Femur (tissue), 1 donor: ENCODE measurements around the gene AKT1.

Source experiments
- DNase-seq: peaks from one replicate; pipeline ENCODE4 v3.0.0-alpha.2; 2017

The AKT1 gene

DNA sequence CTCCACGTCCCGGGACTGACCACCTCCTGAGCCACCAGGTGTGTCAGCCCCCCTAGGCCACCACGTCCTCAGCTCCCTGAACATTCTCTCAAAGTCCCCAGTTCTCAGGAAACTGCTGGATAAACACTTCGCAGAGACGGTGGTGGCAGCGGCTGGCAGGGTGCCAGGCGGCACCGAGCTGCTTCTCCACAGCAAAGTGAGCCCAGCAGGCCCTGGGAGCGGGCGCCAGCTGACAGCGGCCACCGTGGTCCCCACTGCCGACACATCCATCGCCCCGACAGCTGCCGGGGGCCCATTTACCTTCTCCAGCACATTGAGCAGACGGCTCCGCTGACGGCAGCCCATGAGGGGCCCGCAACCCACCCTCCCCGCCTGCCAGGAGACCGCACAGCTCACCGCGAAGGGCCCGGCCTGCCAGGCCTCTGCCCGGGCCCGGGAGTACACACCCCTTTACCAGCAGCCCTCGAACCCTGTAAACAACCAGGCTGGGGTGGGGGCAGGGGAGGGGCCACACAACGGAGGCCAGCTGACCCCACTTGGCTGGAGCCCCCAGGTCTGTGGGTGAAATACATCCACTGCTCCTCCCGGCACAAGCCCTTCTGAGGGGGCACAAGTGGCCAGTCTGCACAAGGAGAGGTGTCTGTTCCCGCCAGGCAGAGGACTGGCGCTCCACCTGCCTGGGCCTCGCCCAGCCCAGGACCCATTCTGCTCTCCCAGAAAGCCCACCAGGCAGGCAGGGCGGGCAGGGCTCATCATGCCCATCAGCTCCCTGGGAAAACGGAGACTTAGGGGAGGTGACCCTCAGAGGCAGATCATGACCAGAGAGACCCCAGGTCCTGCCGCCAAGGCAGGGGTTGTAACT is 10.5 kb downstream of the AKT1 start:
- DNase-seq: no peak

DNA sequence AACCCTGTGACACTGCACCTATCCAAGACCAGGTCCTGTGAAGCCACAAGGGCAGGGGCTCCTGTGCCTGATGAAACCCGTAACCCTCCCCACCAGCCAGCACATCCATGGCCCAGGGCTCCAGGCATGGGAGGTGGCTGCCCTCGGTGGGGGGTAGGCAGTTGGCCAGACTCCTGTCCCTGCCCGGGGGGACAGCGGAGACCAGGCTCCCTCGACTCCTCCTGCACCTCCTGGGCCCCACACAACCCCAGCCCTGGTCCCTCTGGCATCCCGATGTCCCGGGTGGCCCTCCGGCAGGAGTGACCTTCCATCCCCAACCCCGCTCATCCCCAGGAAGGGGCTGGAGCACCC is 11.4 kb downstream of the AKT1 start:
- DNase-seq: no peak

DNA sequence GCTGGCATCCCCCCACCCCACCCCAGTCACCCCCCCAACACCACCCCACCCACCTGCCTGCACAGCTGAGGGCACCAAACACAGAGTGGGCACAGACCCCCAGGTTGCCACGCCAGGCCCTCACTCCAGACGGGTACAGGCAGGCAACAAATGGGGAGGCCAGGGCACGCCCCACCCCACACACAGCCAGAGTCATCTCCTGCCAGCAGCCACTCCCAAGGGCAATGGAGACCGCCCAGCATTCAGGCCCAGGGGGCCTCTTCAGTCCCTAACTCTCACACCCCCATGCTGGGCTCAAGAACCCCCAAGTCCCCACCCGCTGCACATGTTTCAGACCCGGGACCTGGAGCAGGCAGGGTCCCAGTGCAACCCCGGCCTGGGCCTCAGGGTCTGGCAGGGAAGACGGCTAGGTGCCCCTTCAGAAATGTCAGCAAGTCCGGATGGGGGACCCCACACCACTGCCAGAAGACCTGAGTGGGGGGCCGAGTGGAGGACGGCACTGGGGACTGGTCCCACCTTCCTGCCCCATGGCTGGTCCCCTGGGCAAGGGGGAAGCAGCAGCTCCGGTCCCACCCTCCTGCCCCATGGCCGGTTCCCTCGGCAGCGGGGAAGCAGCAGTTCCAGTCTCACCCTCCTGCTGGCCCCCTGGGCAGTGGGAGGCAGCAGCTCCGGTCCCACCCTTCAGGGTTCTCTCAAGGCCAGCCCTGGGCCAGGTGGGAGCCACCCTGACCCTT is 11.9 kb downstream of the AKT1 start:
- DNase-seq: no peak

DNA sequence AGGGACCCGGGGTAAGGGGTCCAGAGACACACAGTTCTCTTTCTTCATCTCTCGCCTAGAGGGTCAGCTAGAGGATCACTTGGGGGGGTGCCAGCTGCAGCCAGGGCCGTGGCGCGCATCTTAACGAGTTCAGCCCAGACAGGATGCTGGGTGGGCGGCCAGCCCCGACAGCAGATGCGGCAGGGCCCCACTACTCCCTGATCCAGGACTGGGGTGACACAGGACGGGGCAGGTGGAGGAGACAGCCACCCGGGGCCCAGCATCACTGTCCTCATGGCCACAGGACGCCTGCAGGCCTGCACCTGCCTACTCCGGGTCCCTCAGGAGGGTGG is 12.8 kb downstream of the AKT1 start:
- DNase-seq: no peak

DNA sequence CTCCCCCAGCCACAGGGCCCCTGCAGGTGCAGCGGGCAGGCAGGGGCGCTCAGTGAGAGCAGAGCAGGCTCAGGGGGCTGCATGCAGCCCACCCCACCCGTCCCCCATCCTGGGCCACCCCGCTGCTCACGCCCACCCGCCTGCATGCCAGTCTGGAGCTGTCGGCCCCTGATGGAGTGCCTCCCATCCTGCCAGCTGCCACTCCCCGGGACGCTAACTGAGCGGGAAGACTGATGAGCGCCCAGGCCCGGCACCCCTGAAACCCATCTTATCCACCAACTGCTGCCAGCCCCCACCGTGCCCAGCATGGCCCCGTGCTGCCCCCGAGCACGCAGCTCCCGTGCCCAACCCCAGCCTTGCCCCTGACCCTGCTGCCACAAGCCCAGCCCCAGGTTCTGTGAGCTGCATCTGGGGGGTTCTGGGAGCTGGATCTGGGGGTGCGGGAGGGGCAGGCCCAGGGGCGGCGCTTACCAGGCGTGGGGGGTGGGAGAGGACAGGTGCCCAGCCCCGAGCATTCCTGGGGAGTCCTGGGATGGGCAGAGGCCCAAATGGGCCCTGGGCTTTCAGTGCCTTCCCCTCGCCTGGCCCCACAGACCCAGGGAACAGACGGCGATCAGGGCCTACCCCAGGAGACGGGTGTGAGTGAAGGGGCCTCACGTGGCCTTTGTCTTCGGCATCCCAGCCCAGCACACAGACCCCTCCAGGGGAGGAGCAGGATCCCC is 13.3 kb downstream of the AKT1 start:
- DNase-seq: no peak

DNA sequence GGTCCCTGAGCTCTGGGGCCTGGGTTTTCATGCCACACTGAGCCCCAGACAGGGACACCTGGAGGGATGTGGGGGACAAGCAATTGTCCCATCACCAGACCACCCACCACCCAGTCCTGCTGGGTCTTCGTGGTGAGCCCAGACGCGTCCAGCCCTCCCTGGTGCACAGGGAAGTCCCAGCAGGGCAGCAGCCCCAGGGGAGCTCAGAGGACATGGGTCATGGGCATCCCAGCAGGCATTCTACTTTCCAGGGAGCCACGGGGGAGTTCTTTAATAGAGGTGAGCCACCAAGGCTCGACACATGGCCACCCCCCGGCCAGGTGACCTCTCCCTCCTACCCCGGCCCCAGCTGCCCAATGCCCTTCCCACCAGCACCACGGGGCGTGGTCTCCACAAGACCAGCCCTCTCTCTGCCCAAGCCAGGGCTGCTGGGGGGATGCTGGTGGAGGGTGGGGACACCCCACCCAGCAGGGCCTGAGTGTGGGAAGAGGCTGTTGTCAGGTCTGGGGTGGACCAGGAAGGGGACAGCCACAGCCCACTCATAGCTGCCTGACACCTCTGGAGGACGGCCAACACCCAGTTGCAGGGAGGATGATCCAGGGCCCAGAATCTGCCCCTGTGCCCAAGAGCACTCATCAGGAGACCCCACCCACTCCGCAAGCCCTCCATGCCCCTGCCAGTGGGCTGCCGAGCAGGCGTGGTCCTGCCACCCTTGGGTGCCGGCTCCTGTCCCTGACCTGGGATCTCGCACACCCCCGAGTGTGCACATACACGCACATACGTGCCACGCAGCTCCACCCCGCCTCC is 14.1 kb downstream of the AKT1 start:
- no peak for DNase-seq

DNA sequence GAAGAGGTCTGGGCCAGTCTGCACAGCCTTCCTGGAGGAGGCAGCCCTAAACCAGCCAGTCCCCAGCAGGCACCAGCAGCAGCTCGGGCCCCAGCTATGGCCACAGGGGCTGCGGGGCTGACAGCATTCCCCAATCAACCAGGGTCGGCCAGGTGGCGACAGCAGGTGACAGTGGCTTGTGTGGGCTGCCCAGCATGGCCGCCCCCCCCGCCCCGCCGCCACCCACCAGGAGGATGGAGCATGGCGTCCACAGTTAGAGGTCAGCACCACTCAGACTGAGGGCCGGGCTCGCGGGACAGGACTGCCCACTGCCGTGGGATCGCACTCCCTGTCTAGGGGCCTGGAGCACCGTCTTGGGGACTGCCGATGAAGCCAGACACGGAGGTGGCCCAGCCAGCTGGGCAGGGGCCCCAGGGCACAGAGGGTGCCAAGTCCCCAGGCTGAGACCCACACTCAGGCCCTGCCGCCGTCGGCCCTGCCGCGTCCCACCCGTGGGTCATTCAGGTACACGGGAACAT is 15.0 kb downstream of the AKT1 start:
- DNase-seq: no peak

DNA sequence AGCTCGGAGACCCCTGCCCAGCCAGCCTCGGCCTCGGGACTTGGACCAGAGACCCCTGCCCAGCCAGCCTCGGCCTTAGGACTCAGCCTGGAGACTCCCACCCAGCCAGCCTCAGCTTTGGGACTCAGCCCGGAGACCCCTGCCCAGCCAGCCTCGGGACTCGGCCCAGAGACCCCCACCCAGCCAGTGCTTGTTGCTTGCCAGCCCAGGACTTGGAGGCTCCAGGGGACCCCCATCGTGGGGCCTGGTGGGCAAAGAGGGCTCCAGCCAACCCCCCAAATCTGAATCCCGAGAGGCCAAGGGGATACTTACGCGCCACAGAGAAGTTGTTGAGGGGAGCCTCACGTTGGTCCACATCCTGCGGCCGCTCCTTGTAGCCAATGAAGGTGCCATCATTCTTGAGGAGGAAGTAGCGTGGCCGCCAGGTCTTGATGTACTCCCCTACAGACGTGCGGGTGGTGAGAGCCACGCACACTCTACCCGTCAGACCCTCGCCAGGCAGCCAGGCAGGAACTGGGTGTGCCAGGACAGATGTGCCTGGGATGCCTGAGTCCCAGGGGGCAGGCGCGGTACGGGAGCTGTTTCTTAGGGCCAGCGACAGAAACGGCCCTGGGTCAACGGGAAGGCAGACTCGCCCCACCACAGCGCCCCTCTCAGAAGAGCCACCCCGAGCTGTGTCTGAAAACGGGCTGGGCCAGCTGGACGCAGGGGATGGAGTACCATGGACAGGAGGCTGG is 15.6 kb downstream of the AKT1 start:
- no peak for DNase-seq

DNA sequence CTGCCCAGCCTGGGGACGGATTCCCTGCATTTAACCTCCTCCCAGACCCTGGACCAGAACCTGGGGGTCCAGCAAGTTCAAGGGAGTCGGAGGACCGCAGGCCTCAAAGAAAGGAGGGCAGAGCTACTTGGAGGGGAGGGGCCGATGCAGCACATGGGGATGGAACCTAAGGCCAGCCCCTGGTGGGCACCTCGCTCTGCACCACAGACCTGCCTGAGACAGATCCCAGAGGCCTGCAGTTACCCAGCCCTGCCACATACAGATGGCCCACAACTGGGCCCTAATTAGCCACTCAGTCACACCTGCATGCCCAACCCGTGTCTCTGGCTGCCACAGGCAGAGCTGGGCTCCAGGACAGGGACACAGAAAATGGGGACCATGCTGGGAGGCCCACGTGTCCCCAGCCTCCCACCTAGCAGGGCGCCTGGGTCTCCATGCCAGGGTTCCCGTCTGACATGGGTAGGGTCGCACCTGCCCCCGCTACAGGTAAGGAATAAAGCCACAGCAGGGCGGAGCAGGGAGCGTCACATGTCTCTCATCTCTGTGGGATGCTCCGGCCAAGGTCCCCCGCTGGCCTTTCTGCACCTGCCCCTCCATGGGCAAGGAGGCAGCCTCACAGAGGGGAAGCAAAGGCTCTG is 16.7 kb downstream of the AKT1 start:
- no peak for DNase-seq

DNA sequence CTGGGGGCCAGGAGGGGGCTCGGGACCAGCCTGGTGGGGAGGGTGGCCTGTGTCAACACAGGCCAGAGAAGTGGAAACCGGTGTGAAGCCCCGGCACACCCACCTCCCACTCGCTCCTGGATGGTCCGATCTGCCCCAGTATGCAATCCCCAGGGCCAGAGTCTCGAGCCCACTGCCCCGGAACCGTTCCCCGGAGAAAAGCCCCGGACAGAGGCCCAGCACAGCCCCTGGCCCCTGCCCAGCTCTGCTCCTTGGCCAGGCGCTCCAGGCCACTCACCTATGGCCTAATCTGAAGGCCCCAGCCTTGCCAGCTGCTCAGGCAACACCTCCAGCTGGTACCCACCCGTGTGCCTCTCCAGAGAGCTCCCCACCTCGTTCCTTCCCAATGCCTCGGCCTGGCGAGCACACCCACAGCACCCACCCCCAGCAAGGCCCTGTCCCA is 17.7 kb downstream of the AKT1 start:
- DNase-seq: no peak

DNA sequence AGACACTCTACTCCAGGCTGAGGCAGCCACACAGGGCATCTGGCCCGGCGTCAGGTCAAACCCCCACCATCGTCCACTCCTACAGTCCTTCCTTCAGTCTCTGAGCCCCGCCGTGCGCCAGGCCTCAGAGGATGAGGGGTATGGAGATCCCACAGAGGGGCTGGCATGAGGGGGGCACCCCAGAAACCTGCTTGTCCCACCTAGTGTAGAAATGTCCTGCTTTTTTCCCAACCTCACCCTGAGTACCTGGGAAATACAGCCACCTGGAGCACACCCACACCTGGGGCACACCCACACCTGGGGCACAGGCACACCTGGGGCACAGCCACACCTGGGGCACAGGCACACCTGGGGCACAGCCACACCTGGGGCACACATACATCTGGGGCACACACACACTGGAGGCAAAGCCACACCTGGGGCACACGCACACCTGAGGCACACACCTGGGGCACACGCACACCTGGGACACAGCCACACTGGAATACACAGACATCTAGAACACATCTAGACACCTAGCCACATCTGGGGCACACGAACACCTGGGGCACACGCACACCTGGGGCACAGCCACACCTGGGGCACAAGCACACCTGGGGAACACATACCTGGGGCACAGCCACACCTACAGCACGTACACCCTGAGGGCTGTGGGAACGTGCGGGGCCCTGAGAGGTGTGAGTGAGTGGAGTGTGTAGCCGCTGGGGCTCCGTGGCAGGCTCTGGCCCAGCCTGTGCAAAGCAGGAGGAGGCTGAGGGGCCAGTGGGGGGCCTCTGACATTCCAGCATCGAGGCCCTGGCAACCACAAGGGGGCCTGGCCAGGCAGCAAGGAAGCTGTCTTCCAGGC is 18.4 kb downstream of the AKT1 start:
- no peak for DNase-seq

DNA sequence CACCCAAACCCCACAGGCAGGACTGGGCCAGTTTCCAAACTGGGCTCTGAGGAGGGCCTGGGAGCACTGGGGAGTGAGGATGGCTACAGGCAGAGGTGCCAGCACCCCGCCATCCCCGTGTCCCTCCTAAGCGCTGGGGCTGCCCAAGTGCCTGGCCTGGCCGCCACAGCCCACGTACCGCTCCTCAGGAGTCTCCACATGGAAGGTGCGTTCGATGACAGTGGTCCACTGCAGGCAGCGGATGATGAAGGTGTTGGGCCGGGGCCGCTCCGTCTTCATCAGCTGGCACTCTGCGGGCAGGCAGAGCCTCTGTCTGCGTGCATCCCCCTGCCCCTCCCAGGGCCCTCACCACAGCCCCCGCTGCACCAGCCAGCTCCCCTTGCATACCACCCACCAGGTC is 19.1 kb downstream of the AKT1 start:
- no peak for DNase-seq

DNA sequence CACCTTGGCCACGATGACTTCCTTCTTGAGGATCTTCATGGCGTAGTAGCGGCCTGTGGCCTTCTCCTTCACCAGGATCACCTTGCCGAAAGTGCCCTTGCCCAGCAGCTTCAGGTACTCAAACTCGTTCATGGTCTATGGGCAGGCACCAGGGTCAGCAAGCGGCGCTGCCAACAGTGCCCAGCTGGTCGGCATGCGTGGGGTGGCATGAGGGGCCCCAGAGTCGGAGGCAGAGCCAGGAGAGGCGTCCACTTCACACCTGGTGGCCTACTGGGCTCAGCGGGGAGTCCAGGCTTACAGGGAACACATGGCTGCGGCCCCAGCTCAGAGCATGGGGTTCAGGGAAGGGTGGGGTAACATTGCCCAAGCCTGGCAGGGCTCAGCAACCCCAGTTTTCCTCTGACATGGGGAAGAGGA is 20.5 kb downstream of the AKT1 start:
- no peak for DNase-seq

DNA sequence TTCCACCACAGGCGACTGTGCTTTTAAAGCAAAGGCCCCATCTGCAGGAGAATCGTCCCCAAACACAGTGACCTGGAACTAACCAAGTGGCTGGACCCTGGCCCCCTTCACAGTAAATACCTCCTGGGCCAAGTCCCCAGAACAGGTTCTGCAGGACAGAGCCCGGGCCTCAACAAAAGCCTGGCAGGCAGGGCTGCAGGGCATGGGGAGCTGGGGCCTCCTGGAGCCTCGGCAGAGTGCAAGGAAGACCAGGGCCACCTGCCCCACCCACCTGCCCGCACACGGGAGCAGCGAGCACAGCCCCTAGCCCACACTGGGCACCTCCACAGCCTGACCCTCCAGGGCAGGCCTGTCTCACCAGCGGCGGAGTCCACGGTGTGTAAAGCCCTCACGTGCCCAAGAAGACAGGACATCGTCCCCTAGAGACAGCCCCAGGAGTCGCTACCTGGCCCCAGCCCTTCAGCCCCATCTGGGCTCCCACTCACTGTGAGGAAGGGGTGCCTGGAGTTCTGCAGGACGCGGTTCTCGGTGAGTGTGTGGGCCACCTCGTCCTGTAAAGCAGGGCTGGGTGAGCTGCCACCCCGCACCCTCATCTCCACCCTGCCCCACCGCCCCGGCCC is 21.0 kb downstream of the AKT1 start:
- DNase-seq: no peak

DNA sequence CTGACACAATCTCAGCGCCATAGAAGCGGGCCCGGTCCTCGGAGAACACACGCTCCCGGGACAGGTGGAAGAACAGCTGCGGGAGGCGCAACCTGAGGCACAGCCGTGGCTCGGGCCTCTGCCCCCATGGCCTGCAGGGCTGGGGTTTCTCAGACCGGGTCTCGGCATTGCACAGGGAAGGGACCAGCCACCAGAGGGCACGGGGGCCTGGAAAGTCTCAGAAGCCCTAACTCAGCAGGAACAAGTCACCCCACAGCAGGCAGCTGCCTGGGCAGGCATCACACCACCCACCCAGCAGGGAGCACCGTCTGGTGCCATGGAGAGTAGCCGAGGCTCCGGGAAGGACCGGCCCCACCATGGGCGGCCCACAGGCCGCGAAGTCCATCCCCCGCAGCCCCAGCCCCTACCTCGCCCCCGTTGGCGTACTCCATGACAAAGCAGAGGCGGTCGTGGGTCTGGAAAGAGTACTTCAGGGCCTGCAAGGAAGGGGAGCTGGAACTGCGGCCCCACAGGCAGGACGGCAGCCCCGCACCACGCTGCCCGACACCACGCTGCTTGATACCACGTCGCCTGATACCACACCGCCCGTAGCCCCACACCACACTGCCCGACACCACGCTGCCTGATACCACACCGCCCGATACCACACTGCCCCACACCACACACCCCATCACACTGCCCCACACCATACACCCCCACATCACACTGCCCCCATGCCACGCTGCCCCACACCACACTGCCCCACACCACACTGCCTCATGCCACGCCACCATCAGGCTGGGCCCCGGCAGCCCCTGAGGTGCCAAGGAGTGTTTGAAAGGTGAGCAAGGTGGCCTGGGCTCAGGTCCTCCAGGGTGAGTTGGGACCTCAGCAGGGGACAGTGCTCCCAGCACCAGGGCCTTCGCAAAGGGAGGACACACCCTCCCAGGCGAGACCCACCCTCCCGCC is 21.8 kb downstream of the AKT1 start:
- DNase-seq: no peak

DNA sequence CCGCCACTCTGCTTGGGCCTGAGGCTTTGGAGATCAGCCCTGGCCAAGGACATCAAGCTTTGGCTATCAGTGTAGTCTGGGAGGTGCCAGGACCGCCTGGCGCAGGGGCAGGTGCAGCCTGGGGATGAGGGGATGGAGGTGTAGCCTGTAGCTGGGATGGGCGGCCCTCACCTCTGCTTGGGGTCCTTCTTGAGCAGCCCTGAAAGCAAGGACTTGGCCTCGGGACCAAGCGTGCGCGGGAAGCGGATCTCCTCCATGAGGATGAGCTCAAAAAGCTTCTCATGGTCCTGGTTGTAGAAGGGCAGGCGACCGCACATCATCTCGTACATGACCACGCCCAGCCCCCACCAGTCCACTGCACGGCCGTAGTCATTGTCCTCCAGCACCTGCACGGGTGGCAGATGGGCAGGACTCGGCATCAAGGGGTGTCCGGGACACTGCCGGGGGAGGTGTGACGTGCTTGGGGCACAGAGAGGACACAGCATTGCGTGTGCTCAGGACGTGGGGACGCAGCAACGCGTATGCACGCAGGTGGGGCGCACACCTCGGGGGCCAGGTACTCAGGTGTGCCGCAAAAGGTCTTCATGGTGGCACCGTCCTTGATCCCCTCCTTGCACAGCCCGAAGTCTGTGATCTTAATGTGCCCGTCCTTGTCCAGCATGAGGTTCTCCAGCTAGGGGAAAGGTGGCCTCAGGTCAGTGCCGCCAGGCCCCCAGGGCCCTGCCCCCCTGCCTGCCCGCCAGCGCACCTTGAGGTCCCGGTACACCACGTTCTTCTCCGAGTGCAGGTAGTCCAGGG is 22.6 kb downstream of the AKT1 start:
- DNase-seq: no peak

DNA sequence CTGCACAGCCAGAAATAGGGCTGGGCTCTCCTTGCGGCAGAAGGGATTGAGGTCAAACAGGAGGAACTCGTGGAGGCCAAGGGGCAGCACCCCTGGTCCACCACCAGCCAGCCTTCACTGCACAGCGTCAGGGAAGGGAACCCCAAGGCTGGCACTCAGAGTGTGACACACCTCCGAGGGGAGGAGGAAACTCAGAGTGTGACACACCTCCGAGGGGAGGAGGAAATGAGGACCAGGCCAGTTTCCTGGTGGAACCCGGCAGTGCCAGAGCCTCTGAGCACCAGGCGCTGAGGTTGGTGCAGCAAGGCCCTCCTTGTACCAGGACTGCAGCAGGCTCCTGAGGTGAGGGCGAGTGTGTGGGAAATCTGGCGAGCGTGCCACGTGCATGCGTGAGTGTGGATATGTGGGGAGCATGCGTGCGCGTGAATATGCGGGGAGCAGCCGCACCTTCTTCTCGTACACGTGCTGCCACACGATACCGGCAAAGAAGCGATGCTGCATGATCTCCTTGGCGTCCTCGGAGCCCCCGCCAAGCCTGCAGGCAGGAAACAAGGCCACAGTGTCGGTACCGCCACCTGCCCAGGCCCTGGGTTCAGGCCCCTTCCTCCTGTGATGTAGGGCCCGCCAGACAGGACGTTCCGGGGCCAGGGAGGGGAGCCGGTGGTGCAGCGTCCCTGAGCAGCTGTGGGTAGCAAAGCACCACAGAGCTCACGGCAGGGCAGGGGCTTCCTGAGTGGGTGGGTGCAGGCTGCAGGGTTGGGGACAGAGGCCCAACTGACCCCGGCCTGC is 23.4 kb downstream of the AKT1 start:
- DNase-seq: no peak
